Dedifferentiated amniotic fluid mesenchymal stem cell (primary cell): Measurements from ENCODE around the gene SPTLC2.

Experiments used
- DNase-seq: peaks from one replicate; pipeline ENCODE4 v3.0.0-alpha.2; 2016; ENCODE audit errors: extremely low spot score

SPTLC2 gene

DNA sequence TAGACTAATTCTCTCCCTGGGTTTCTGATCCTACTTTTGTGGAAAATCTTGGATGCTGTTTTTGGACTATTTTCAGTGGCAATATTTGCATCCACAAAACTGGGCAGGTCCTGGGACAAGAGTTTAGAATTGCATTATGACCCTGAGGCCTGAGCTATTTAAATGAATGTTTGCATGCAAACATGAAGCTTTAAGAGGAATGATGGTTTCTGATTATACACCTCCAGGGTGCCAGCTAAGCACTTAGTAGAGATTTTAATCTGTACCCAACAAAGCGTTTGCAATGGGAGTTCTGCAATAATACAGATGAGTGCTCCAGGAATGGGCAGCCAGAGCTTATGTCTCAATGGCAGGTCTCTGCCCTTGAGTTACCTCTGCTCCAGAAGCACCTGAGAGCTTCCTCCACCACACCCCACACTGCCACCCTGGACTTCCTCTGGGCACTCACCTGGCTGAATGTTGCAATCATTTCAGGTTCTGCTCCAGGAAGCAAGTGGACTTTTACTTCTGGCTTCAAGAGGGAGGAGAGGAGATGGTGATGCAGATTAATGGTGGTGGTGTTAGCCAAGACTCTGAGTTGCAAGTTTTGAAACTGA, 6.0 kb upstream of the SPTLC2 start:
- no peak for DNase-seq

DNA sequence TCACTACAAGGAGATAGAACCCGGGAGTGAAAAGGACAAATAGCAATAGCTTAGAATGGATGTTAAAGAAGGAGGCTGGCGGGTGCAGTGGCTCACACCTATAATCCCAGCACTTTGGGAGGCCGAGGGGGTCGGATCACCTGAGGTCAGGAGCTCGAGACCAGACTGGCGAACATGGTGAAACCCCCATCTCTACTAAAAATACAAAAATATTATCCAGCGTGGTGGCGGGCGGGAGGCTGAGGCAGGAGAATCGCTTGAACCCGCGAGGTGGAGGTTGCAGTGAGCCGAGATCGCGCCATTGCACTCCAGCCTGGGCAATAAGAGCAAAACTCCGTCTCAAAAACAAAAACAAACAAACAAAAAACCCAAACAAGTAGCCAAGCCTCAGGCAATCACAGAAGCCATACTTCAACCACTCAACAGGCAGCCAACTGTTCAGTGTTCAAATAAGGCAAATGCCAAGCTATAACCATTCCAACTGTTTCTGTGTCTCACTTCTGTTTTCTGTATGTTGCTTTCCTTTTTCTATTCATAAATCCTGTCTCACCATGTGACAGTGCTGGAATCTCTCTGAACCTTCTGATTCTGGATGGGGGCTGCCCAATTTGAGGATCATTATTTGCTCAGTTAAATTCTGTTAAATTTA, 3.9 kb upstream of the SPTLC2 start:
- DNase-seq, result no peak

GRCh38 chr14:77618381-77618970, 2.0 kb upstream of the SPTLC2 start:
- no peak for DNase-seq

- DNase-seq, result no peak
Measured at GRCh38 chr14:77616133-77616453, 344 bp downstream of the SPTLC2 start.

GRCh38 chr14:77615361-77616132, 890 bp downstream of the SPTLC2 start:
- no peak for DNase-seq

- no peak for DNase-seq
Measured at GRCh38 chr14:77613201-77613600, 3.2 kb downstream of the SPTLC2 start.

DNA sequence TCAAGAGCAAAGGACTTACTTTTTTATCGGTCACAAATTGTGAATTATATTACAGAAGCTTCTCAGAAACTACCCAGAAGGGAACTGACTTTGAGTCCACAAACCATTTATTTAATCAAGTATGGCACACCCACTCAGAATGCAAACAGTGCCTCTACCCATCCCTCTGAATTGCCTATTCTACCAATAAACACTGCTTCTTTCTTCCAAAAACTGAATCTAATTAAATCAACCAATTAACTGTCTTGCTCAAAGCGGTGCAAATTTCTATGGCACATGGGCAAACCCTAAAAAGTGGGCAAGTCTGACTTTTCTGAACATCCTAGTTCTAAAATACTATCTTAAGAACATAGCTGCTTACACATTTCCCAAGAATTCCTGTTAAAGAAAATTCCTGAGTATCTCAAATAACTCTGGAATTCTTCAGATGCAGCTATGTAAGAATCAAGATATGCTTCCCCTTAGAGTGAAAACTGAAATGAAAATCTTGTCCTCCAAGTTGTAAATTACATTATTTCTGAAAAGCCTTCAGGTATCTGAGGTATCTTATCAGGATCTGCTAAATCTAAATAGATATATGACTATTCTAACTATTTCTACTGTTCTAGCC, 4.3 kb downstream of the SPTLC2 start:
- peak; percentile 49 for DNase-seq

- no peak for DNase-seq
Measured at GRCh38 chr14:77610553-77610952, 5.9 kb downstream of the SPTLC2 start.

- DNase-seq, result no peak
Measured at GRCh38 chr14:77609922-77610321, 6.5 kb downstream of the SPTLC2 start.

DNA sequence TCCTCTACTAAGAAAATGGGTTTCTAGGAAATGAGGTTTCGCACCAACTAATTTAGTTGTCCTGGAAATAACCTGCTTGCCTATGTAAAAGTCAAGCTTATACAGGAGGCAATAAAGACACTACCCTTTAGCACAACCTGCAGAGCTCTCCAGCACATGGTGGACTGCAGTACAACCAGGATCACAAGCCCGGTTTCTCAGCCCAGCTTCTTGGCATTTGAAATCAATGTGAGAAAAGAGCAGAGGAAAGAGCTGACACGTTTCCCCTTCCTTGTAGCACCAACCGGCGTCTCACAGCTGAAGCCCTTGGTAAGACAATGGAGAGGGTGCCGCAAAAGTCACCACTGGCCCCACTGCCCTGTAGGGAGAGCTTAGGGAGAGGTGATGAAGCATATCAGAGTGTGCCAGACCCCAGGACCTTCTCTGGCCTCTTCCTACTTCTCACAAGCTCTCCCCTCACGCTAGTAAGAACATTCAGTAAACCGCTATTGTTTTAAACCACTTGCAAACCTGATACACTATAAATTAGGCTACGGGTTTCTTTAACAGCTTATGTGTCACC, 8.6 kb downstream of the SPTLC2 start:
- DNase-seq, result no peak

- no peak for DNase-seq
Measured at GRCh38 chr14:77605392-77605972, 11.0 kb downstream of the SPTLC2 start.

GRCh38 chr14:77603654-77604255, 12.7 kb downstream of the SPTLC2 start:
- no peak for DNase-seq

GRCh38 chr14:77603031-77603430, 13.4 kb downstream of the SPTLC2 start:
- no peak for DNase-seq

DNA sequence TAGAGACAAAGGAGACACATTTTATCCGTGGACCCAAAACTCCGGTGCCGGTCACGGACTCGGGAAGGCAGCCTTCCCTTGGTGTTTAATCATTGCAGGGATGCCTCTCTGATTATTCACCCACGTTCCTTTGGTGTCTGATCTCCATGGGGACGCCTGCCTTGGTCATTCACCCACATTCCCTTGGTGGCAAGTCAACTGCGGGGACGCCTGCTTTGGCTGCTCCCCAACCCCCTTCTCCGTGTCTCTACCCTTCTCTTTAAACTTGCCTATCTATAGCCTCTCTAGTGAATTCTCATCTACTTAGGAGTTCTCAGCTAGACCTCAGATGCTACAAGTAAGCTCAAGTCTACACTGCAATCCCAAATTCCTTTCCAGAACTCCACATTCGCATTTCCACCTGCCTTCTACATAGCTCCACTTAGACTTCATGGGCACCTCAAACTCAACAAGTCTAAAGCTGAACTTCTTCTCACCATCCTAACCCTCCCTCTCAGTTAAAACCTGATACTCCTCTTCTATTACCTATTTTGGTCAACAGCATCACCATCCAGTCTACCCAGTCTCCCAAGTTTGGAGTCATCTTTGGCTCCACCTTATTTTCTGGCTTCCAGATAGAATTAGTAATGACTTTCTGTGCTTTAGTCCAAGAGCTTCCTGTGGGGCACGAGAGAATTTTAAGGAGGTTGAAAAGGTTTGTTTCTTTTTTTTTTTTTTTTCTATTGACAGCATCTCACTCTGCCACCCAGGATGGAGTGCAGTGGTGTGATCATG, 14.4 kb downstream of the SPTLC2 start:
- no peak for DNase-seq

- DNase-seq, result no peak
Measured at GRCh38 chr14:77599889-77600288, 16.5 kb downstream of the SPTLC2 start.

DNA sequence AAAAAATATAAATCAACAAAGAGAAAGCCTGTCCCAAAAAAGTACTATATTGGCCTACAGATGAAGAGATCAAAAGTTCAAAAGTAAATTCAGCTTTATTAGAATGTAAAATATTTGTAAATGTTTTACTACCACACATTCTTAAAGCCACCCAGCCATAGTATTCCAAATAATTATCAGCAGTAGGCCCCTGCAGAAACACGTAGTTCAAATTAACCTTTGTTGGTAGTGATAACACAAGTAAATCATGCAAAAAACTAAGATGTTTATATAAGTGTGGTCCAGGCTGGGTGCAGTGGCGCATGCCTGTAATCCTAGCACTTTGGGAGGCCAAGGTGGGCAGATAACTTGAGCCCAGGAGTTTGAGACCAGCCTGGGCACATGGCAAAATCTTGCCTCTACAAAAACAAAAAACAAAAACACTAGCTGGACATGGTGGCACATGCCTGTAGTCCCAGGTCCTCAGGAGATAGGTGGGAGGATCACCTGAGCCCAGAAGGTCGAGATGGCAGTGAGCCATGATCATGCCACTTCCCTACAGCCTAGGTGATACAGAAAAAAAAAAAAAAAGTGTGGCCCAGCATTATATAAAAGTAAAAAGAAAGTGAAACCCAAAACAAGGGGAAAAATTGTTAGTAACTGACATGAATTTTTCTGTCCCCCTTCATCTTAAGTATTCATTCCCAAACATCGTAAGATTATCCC, 17.9 kb downstream of the SPTLC2 start:
- DNase-seq, result no peak

- DNase-seq, result peak; percentile 22
Measured at GRCh38 chr14:77593501-77593961, 22.9 kb downstream of the SPTLC2 start.

GRCh38 chr14:77590845-77591485, 25.5 kb downstream of the SPTLC2 start:
- DNase-seq, result no peak

DNA sequence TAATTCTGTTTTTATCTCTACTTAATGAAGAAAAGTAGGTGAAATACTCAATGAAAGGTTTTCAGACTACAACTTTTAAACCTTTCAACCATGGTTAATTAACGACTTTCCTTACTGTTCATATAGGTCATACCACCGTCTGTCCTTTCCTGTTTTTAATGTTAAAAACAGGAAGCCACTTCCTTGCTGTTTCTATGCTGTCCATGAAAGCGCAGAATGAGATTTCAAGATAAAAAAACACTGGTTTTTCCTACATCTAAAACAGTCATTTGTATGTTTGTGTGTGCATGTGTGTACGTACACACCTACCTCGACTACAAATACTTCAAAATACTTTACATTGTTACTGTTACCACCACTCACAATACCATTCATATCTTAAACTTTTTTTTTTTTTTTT, 27.3 kb downstream of the SPTLC2 start:
- DNase-seq, result no peak
